Loucy (cell line): ENCODE data around the gene ANKRD10.

Source experiments
- H2AFZ ChIP-seq: fragments of 200-600 bp; sonication (generic); 2 replicates; pipeline ENCODE4 v1.6.0; 2016; ENCODE audit warnings: antibody characterized with exemption, mild to moderate bottlenecking, low read length, moderate library complexity
- H3F3A ChIP-seq: fragments of 200-600 bp; 2 replicates; pipeline ENCODE4 v1.6.0; 2016; ENCODE audit warnings: antibody characterized with exemption, low read depth, mild to moderate bottlenecking
- H3K27me3 ChIP-seq: fragments of 200-600 bp; sonication (generic); 2 replicates; pipeline ENCODE4 v1.6.1; 2014; ENCODE audit warnings: low read length, mild to moderate bottlenecking; ENCODE audit not compliant: insufficient read depth, poor library complexity, severe bottlenecking
- H3K36me3 ChIP-seq: fragments of 200-600 bp; sonication (generic); 2 replicates; pipeline ENCODE4 v1.6.1; 2016; ENCODE audit warnings: low read length; ENCODE audit not compliant: insufficient read depth
- H3K4me1 ChIP-seq: fragments of 200-600 bp; sonication (generic); 2 replicates; pipeline ENCODE4 v1.5.1; 2014; ENCODE audit warnings: low read length, mild to moderate bottlenecking; ENCODE audit not compliant: insufficient read depth, poor library complexity, severe bottlenecking
- H3K4me2 ChIP-seq: fragments of 200-600 bp; sonication (generic); 2 replicates; pipeline ENCODE4 v1.6.0; 2014; ENCODE audit warnings: antibody characterized with exemption, low read length, low read depth, mild to moderate bottlenecking; ENCODE audit not compliant: poor library complexity, severe bottlenecking
- H3K4me3 ChIP-seq: fragments of 200-600 bp; sonication (generic); 2 replicates; pipeline ENCODE4 v1.5.1; 2014; ENCODE audit warnings: low read length, mild to moderate bottlenecking, mixed read lengths; ENCODE audit not compliant: poor library complexity, severe bottlenecking
- H3K79me2 ChIP-seq: fragments of 200-600 bp; sonication (generic); 2 replicates; pipeline ENCODE4 v1.6.1; 2014; ENCODE audit warnings: low read length; ENCODE audit not compliant: insufficient read depth
- H3K9ac ChIP-seq: fragments of 200-600 bp; sonication (generic); 2 replicates; pipeline ENCODE4 v1.6.0; 2014; ENCODE audit warnings: mild to moderate bottlenecking, low read depth, low read length, moderate library complexity; ENCODE audit not compliant: poor library complexity, severe bottlenecking
- H3K9me2 ChIP-seq: fragments of 200-600 bp; sonication (generic); replicated peaks from 2 replicates; pipeline ENCODE4 v1.6.1; 2016; ENCODE audit warnings: low read depth, low read length, mixed read lengths
- H3K9me3 ChIP-seq: fragments of 200-600 bp; sonication (generic); 2 replicates; pipeline ENCODE4 v1.6.1; 2014; ENCODE audit warnings: mild to moderate bottlenecking, antibody characterized with exemption, low read length, low read depth; ENCODE audit not compliant: insufficient read depth
- H4K20me1 ChIP-seq: fragments of 200-600 bp; sonication (generic); 2 replicates; pipeline ENCODE4 v1.6.0; 2014; ENCODE audit warnings: antibody characterized with exemption, low read length, mild to moderate bottlenecking; ENCODE audit not compliant: insufficient read depth, poor library complexity, severe bottlenecking
- CTCF ChIP-seq: fragments of 200-600 bp; sonication (generic); conservative IDR thresholded peaks from 2 replicates; pipeline ENCODE4 v1.5.1; 2014; ENCODE audit warnings: mild to moderate bottlenecking, antibody characterized with exemption, low read length
- EZH2phosphoT487 ChIP-seq: fragments of 200-600 bp; IDR thresholded peaks from 2 replicates; pipeline ENCODE4 v1.6.1; 2018; ENCODE audit warnings: antibody characterized with exemption, mild to moderate bottlenecking, moderate library complexity, borderline replicate concordance

The ANKRD10 gene

GRCh38 chr13:110932588-110932987 lies 17.7 kb upstream of the ANKRD10 start:
- Histone ChIP-seq H3K9me2 (no peaks in the 10 kb centered on the region), H3K9ac (no peak overlapping the region), H3K4me1 (no peaks in the 10 kb centered on the region), H4K20me1 (no peaks in the 10 kb centered on the region), H3K4me3 (no peak overlapping the region), H2AFZ (no peak overlapping the region), H3K36me3 (no peaks in the 10 kb centered on the region), H3K79me2 (no peaks in the 10 kb centered on the region), H3K4me2 (no peak overlapping the region), H3K9me3 (no peaks in the 10 kb centered on the region; the same call in 1 of the 2 replicates), H3F3A (no peaks in the 10 kb centered on the region), H3K27me3 (no peaks in the 10 kb centered on the region)
- TF ChIP-seq CTCF (no peak), EZH2phosphoT487 (no peak)

GRCh38 chr13:110929104-110929777 lies 14.4 kb upstream of the ANKRD10 start:
- no peaks in the 10 kb centered on the region for H3K27me3 ChIP-seq
- H3K79me2 ChIP-seq = no peaks in the 10 kb centered on the region
- H3K4me3 ChIP-seq = no peak overlapping the region
- H3K4me2 ChIP-seq = no peak overlapping the region
- H3F3A ChIP-seq = no peaks in the 10 kb centered on the region
- no peaks in the 10 kb centered on the region for H3K9me2 ChIP-seq
- H3K4me1 ChIP-seq = no peaks in the 10 kb centered on the region
- TF ChIP-seq CTCF = no peak
- no peak for TF ChIP-seq EZH2phosphoT487
- H4K20me1 ChIP-seq = no peaks in the 10 kb centered on the region
- no peaks in the 10 kb centered on the region; the same call in 1 of the 2 replicates for H3K9me3 ChIP-seq
- H3K36me3 ChIP-seq = no peaks in the 10 kb centered on the region
- no peak overlapping the region for H2AFZ ChIP-seq
- no peak overlapping the region for H3K9ac ChIP-seq

- peak; percentile 66 for TF ChIP-seq CTCF
- no peak for TF ChIP-seq EZH2phosphoT487
- no peaks in the 10 kb centered on the region for H3K36me3 ChIP-seq
- H2AFZ ChIP-seq = no peak overlapping the region
Measured at GRCh38 chr13:110925023-110925612, 10.2 kb upstream of the ANKRD10 start.

More at GRCh38 chr13:110925023-110925612, 10.2 kb upstream of the ANKRD10 start:
- Histone ChIP-seq H3K4me3 (no peak overlapping the region), H3K9me3 (no peaks in the 10 kb centered on the region), H3K79me2 (no peaks in the 10 kb centered on the region), H4K20me1 (no peaks in the 10 kb centered on the region), H3K27me3 (no peaks in the 10 kb centered on the region), H3K9ac (no peak overlapping the region), H3F3A (no peaks in the 10 kb centered on the region), H3K4me2 (peak overlapping the region; percentile 23), H3K4me1 (no peaks in the 10 kb centered on the region), H3K9me2 (no peaks in the 10 kb centered on the region)
